Raji (cell line): ENCODE data around the gene HNRNPF.

Experiments used
- POLR2A ChIP-seq: IDR thresholded peaks from 2 replicates; pipeline ENCODE4 v1.6.1; 2011; ENCODE audit warnings: low read depth, low read length, control low read depth; ENCODE audit not compliant: insufficient read depth

The HNRNPF gene

DNA sequence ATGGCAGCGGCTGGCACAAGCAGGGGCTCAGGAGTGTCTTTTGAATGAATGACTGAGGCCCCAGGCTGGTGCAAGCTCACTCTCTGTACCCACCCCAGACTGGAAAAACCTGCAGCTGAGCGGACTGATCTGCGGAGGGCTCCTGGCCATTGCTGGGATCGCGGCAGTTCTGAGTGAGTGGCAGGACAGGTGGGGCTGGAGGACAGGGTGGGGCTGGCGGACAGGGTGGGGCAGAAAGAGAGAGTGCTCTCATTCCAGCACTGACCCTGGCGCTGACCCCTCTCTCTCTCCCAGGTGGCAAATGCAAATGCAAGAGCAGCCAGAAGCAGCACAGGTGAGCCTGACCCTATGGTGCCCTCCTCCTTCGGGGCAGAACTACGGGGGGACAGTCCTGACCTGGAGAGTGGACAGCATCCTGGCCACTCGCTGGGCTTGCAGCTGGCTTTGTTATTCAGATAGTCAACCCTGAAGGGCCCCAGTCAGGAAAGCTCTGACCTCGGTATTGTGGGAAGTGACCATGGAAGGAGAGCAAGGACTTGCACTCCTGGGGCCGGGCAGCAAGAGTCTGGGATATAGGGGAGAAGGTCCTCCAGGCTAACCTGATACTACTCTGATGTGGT lies 33.5 kb downstream of the HNRNPF start:
- TF ChIP-seq POLR2A = no peak

DNA sequence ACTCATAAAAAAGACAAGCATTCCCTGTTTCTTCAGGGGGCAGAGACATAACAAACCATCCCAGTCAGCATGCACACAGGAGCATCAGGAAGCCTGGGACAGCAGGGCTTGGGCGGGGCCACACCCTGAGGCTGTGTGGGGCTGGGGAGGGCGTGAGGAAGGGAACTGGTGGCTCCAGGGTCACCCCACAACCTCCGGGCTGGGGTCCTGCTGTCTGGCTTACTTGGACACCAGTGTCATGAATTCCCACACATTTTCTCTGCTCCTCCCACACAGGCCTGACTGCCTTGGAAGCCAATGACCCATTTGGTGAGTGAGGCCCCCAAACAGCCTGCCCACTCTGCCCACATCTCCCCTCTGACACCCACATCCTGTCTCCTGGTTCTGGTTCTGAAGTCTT lies 34.8 kb downstream of the HNRNPF start:
- no peak for TF ChIP-seq POLR2A

DNA sequence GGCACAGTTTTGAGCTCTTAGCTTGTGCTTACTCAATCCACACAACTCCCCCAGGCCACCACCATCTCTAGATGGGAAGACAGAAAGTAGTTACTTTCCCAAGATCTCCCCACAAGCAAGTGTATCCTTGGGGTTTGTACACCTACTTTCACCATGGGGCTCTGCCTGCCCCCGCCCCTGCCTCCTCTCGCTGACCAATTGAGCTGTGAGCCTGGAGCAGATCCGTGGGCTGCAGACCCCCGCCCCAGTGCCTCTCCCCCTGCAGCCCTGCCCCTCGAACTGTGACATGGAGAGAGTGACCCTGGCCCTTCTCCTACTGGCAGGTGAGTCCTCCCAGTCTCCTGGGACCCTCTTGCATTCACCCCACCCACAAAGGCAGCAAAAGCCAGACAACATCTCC lies 35.5 kb downstream of the HNRNPF start:
- TF ChIP-seq POLR2A = no peak

DNA sequence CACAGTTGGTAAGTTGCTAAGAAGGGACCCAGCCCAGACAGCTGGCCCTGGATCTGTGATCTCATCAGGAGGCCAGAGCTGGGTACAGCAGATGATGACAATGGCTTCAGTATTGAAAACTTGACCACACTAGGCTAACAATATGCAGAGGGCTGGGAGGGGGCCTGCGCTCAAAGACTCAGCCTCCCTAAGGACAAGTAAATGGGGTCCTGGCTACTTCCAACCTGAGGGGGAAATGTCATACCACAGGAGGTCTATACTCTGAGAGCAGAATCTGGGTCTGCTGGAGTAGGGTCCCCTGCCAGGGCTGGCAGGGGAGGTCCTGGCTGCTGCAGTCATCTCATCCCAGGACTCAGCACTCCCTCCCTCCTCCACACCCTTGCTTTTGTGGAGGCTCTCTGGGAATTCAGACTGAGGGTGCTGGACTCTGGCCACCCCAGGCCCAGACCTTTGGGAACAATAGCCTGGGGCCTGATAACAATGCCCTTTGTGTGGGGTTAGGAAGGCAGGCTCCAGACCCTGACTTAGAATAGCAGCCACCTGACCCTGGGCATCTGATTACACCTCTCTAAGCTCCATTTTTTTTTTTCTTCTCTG lies 36.1 kb downstream of the HNRNPF start:
- TF ChIP-seq POLR2A = no peak

DNA sequence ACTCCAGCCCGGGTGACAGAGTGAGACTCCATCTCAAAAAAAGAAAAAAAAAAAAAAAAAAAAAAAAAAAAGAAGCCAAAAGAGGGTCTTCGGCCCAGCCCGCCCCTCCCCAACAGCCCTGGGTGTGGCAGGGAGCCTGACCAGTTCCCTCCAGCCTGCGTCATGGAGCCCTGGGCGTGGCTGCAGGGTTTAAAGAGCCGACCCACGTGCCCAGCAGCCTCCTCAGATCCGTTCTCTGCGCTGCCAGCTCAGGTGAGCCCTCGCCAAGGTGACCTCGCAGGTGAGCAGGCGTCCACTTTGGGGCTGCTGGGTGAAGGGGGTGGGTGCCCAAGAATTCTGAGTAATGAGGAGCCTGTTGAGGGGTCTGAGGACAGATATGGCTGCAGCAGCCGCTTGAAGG lies 37.6 kb downstream of the HNRNPF start, which contains the start of gene FXYD4:
TSS of gene FXYD4 (plus strand) at position 219 of the 400 bp plus-strand sequence. CDS start 2,111 bp downstream, outside the sequence.
- no peak for TF ChIP-seq POLR2A

DNA sequence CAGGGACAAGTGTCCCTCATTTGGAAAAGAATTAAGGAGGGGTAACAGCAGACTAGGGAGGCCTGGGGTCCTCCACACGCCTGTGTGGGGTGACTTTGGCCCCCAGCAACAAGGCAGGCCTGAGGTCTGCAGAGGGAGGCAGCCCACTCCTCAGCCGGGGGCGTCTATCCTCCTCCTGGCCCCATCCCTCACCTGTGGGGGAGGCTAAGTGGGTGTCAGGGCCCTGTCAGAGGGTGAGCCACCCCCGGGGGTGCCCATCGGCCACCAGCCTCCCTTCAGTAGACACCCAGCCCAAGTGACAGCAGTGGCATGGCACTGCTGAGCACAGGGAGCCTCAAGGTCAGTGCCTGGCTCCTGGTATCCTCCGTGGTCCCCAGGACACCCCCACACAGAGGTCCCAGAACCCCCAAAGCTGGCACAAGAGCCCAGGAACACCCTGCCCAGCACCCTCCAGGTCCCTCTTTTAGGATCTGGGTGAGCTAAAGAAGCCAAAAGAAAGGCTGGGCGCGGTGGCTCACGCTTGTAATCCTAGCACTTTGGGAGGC lies 38.2 kb downstream of the HNRNPF start:
- no peak for TF ChIP-seq POLR2A

DNA sequence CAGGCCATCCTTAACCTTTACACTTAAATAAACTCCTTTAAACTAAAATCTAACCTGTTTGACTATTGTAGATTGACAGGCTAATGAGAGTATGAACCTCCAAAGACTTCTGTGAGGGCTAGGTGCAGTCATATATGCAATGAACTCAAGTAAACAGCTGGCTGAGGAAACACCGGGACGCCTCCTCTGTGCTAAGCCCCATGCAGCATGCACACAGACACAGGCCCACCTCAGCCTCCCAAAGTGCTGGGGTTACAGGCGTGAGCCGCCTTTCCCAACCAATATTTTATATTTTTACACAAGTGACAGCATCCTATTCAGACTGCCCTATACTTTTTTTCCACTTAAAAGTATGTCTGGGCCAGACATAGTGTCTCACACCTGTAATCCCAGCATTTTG lies 39.1 kb downstream of the HNRNPF start:
- TF ChIP-seq POLR2A = no peak

DNA sequence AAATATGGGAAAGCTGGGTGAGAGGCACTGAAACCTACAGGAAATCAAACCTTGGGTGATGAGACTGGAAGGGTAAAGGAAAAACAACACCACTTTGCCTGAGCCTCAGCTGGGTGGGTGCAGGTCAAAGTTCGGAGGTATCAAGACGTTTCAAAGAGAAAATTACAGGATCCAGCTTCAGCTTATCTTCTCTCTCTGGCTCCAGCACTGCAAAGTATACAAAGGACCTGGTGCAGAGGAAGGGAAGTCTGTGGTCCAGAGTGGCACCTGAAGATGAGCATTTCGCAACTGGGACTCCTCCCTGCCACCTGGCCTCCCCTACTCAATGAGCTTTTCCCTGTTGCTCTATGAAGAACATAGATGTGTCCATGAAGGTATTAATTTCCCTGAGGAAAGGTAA lies 44.0 kb downstream of the HNRNPF start:
- TF ChIP-seq POLR2A = no peak

DNA sequence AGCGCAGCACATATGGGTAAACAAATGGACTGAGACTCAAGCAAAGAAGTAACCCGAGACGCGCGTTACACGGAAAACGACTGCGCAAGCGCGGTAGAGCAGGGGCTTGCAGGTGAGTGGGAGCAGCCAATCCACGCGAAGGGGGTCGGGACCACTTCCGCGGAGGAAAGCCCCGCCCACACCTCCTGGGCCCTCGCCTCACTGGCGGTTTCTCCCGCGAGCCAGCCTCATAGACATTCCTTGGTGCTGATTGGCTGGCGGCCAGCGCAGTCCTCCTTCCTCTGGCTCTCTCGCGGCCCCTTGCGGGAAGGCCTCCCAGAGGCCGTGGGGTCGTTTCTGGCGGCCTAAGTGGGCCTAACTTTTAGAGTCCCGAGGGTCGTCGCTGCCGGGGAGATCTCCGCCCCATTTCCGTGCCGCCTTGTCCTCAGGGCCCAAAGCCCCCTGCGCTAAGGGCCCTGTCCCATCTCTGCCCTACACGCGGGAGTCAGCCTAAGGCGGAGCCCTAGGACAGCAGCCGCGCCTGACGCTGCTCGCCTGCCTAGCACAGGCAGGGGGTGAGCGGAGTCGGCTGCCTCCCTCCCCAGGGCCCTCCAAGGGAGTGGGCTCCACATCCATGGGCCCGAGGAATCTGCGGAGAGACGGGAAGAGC lies 46.7 kb downstream of the HNRNPF start:
- TF ChIP-seq POLR2A = no peak

DNA sequence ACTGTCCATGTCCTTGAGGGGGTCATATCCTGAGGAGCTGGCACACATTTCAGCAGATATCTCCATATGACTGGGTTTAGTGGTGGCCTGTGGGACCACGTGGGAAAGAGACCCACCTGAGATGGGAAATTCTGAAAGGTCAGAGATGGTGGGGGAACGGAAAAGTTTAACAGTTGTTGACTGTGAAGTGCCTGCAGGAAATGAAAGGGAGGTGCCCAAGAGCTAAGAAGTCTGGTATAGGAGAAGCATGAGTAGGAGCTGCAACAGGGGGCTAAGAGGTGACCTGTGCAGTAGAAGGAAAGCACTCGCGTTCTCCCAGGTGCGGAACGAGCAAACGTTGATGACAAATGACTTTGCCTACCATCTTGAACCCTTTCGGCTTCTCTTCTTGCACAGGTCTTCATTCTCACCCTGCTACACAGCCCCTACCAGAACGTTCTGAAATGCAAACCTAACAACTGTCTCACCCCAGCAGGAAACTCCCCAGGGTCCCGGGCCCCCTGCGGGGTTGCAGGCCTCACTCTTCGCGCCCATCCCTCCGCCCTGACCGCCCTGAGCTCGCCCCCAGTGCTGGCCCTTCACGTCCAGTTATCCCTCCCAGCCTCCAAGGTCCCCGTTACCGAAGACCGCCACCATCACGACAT lies 47.3 kb downstream of the HNRNPF start:
- TF ChIP-seq POLR2A = no peak

DNA sequence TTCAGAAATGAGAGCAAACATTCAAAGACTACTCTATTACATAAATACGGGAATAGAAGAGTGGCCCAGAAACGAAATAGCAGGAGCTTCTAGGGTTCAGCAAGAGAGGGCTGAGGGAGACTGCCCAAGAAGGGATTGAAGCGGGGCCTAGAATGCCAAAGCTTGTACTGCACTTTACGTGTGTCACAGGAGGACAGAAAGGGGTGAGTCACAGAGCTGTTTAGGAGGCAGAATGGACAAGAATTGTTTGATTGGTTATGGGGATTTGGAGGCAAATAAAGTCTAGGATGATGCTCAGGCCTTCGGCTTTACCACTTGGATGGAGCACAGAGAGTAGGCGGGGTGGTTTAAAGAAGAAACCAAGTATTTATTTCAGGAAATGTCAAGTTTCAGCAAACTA lies 48.9 kb downstream of the HNRNPF start:
- no peak for TF ChIP-seq POLR2A

DNA sequence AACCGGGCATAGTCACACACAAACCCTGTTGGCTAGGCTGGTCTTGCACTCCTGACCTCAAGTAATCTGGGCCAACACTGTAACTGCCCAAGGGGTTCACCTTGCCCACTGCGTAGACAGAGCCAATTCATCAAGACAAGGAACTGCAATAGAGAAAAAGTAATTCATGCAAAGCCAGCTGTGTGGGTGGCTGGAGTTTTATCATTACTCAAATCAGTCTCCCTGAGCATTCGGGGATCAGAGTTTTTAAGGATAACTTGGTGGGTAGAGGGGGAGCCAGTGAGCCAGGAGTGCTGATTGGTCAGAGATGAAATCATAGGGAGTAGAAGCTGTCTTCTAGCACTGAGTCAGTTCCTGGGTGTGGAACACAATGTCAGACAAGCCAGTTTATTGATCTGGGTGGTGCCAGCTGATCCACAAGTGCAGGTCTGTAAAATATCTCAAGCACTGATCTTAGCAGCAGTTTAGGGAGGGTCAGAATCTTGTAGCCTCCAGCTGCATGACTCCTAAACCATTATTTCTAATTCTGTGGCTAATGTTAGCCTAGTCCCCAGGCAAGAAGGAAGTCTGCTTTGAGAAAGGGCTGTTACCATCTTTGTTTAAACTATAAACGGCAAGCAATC lies 53.1 kb downstream of the HNRNPF start:
- no peak for TF ChIP-seq POLR2A

DNA sequence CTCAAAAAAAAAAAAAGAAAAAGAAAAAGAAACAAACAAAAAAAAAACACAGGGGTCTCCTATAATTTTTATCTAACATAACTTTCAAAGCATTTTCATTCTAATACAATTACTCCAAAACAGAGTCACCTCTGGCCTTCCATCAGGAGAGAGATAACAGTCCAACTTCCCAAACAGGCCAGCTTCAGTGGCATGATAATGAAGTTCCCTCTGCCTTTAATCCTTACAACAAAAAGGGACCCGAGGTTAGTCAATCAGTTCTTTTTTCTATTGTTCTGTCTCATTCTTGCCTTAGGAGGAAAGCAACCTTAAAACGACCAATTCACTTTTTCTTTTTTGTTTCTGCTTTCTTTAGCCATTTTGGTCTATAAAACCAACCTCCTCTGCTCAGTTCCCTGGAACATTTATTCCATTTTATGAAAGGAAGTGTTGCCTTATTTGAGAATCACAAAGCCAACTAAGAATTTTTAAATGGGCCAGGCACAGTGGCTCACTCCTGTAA lies 54.1 kb downstream of the HNRNPF start:
- no peak for TF ChIP-seq POLR2A

DNA sequence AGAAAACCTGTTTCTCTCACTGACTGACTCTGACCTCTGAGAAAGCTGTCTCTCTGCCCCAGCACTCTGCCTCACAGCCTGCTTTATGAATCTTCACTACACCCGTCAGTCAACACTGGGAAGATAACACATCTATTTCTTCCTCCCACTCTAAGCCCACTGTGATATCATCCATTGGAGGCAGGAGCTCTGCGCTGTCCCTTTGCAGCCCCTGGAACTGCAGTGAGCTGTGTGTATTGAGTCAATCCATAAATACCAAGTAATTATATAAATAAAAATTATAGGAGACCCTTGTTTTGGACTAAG lies 54.7 kb downstream of the HNRNPF start:
- no peak for TF ChIP-seq POLR2A
